WTC11 (cell line): ENCODE data around the gene PSMD11. TPM values are rescaled to one million over a fixed set of nuclear protein-coding genes. Genes with fewer than 3 reads are reported as not detected.

Experiments
- ATAC-seq: fragments of 200-7000 bp; cut with Tn5 transposase; 2 replicates; pipeline ENCODE4 v1.10.0; 2021; ENCODE audit warnings: mild to moderate bottlenecking, moderate library complexity
- CTCF ChIA-PET: fragments of 300-600 bp; sonication (Branson Sonifier 250); formaldehyde crosslinking; loops from one replicate; lab custom pipeline; 2021; ENCODE audit warnings: antibody characterized with exemption; lab: Charles Lee
- POLR2A ChIA-PET: fragments of 350-600 bp; sonication (Branson Sonifier 250); formaldehyde crosslinking; loops from one replicate; lab custom pipeline; 2021; ENCODE audit warnings: antibody characterized with exemption; lab: Charles Lee
- DNase-seq: peaks from one replicate; pipeline ENCODE4 v3.0.0; 2021; ENCODE audit warnings: low spot score
- H3K27ac Mint-ChIP-seq: 2 replicates; pipeline ENCODE4 v1.8.0; 2021; ENCODE audit warnings: mixed read lengths
- H3K27me3 Mint-ChIP-seq: 2 replicates; pipeline ENCODE4 v1.8.0; 2021; ENCODE audit warnings: low read depth, mild to moderate bottlenecking, moderate library complexity, mixed read lengths
- H3K36me3 Mint-ChIP-seq: 2 replicates; pipeline ENCODE4 v1.8.0; 2021; ENCODE audit warnings: mixed read lengths
- H3K4me1 Mint-ChIP-seq: 2 replicates; pipeline ENCODE4 v1.8.0; 2022; ENCODE audit warnings: mixed read lengths
- H3K4me3 Mint-ChIP-seq: 2 replicates; pipeline ENCODE4 v1.8.0; 2021; ENCODE audit warnings: mild to moderate bottlenecking, moderate library complexity, mixed read lengths
- H3K9me3 Mint-ChIP-seq: 2 replicates; pipeline ENCODE4 v1.8.0; 2021; ENCODE audit warnings: mixed read lengths
- ATF1 ChIP-seq: sonication (generic); formaldehyde crosslinking; IDR thresholded peaks from 2 replicates; pipeline ENCODE4 v1.8.1; 2023; ENCODE audit warnings: mild to moderate bottlenecking, moderate library complexity, missing genetic modification reagents
- CDX4 ChIP-seq: fragments of 250-450 bp; sonication (Bioruptor Pico); IDR thresholded peaks from 2 replicates; pipeline ENCODE4 v1.9.0; 2021; ENCODE audit warnings: moderate library complexity, mild to moderate bottlenecking, inconsistent platforms, borderline replicate concordance
- CREM ChIP-seq: sonication (generic); formaldehyde crosslinking; IDR thresholded peaks from 2 replicates; pipeline ENCODE4 v1.8.1; 2022; ENCODE audit warnings: mild to moderate bottlenecking, missing genetic modification reagents, moderate library complexity
- E2F1 ChIP-seq: sonication (generic); formaldehyde crosslinking; IDR thresholded peaks from 2 replicates; pipeline ENCODE4 v1.8.0; 2022; ENCODE audit warnings: mild to moderate bottlenecking, missing genetic modification reagents
- FOXK1 ChIP-seq: sonication (generic); formaldehyde crosslinking; IDR thresholded peaks from 2 replicates; pipeline ENCODE4 v1.8.0; 2022; ENCODE audit warnings: mild to moderate bottlenecking, moderate library complexity, missing genetic modification reagents
- GABPB1 ChIP-seq: sonication (generic); formaldehyde crosslinking; IDR thresholded peaks from 2 replicates; pipeline ENCODE4 v1.8.1; 2023; ENCODE audit warnings: mild to moderate bottlenecking, missing genetic modification reagents
- JAZF1 ChIP-seq: fragments of 250-450 bp; sonication (Bioruptor Pico); IDR thresholded peaks from 2 replicates; pipeline ENCODE4 v1.9.0; 2021; ENCODE audit warnings: moderate library complexity, mild to moderate bottlenecking, inconsistent platforms
- JUN ChIP-seq: sonication (generic); formaldehyde crosslinking; IDR thresholded peaks from 2 replicates; pipeline ENCODE4 v1.8.0; 2023; ENCODE audit warnings: mild to moderate bottlenecking, missing genetic modification reagents
- MAX ChIP-seq: sonication (generic); formaldehyde crosslinking; IDR thresholded peaks from 2 replicates; pipeline ENCODE4 v1.8.0; 2022; ENCODE audit warnings: mild to moderate bottlenecking, missing genetic modification reagents
- MXD4 ChIP-seq: fragments of 250-450 bp; sonication (Bioruptor Pico); IDR thresholded peaks from 2 replicates; pipeline ENCODE4 v1.8.0; 2021; ENCODE audit warnings: mild to moderate bottlenecking, moderate library complexity, borderline replicate concordance
- NFE2L1 ChIP-seq: sonication (generic); formaldehyde crosslinking; IDR thresholded peaks from 2 replicates; pipeline ENCODE4 v1.8.1; 2023; ENCODE audit warnings: missing genetic modification reagents
- NR1H2 ChIP-seq: sonication (generic); formaldehyde crosslinking; IDR thresholded peaks from 2 replicates; pipeline ENCODE4 v1.9.0; 2021; ENCODE audit warnings: mild to moderate bottlenecking, moderate library complexity, missing genetic modification reagents
- SMAD3 ChIP-seq: sonication (generic); formaldehyde crosslinking; IDR thresholded peaks from 2 replicates; pipeline ENCODE4 v1.8.0; 2022; ENCODE audit warnings: missing genetic modification reagents, mild to moderate bottlenecking, borderline replicate concordance
- SMAD4 ChIP-seq: sonication (generic); formaldehyde crosslinking; IDR thresholded peaks from 2 replicates; pipeline ENCODE4 v1.8.0; 2022; ENCODE audit warnings: mild to moderate bottlenecking, missing genetic modification reagents
- SOX15 ChIP-seq: fragments of 250-450 bp; sonication (Bioruptor Pico); IDR thresholded peaks from 2 replicates; pipeline ENCODE4 v1.9.0; 2021; ENCODE audit warnings: mild to moderate bottlenecking
- ZNF396 ChIP-seq: fragments of 250-450 bp; sonication (Bioruptor Pico); IDR thresholded peaks from 2 replicates; pipeline ENCODE4 v1.8.0; 2021; ENCODE audit warnings: mild to moderate bottlenecking, moderate library complexity, borderline replicate concordance
- ZNF416 ChIP-seq: fragments of 250-450 bp; sonication (Bioruptor Pico); IDR thresholded peaks from 2 replicates; pipeline ENCODE4 v1.9.0; 2021; ENCODE audit warnings: mild to moderate bottlenecking, inconsistent platforms
- ZNF512 ChIP-seq: sonication (generic); formaldehyde crosslinking; IDR thresholded peaks from 2 replicates; pipeline ENCODE4 v1.8.1; 2022; ENCODE audit warnings: missing genetic modification reagents, borderline replicate concordance
- ZNF532 ChIP-seq: fragments of 250-450 bp; sonication (Bioruptor Pico); IDR thresholded peaks from 2 replicates; pipeline ENCODE4 v1.9.0; 2021; ENCODE audit warnings: mild to moderate bottlenecking, borderline replicate concordance
- total RNA-seq: library from RNA; stranded (reverse); gene quantifications from 3 replicates; pipeline ENCODE4 v1.2.3, GENCODE V29; 2021
- TF ChIP-seq, protein P1 (sequence below): sonication (generic); formaldehyde crosslinking; IDR thresholded peaks from 2 replicates; pipeline ENCODE4 v1.8.1; 2023; ENCODE audit warnings: mild to moderate bottlenecking, missing genetic modification reagents, moderate library complexity
- TF ChIP-seq, protein P2 (sequence below): sonication (generic); formaldehyde crosslinking; IDR thresholded peaks from 2 replicates; pipeline ENCODE4 v1.8.1; 2022; ENCODE audit warnings: mild to moderate bottlenecking, moderate library complexity, missing genetic modification reagents
- TF ChIP-seq, protein P3 (sequence below): sonication (generic); formaldehyde crosslinking; IDR thresholded peaks from 2 replicates; pipeline ENCODE4 v1.8.1; 2023; ENCODE audit warnings: mild to moderate bottlenecking, missing genetic modification reagents, borderline replicate concordance

The PSMD11 gene
- total RNA-seq, 1 experiment from 2014 or later = 155 TPM

DNA sequence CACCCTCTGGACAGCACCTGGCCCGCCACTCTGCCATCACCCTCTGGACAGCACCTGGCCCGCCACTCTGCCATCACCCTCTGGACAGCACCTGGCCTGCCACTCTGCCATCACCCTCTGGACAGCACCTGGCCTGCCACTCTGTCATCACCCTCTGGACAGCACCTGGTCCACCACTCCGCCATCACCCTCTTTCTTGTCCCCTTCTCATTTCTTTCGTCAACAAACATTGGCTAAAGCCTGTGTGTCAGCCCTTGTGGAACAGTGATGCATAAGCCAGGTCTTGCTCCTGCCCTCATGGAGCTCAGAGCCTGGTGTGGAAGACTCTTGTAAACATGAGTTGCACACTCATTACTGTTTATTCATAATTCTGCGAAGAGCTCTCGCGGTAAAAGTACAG, 73.7 kb downstream of the PSMD11 start (continued):
- no peak for TF ChIP-seq SMAD4
- TF ChIP-seq CDX4 (CRISPR knock-in tag) = no peak
- no peak for TF ChIP-seq MXD4 (CRISPR knock-in tag)

- H3K4me1 Mint-ChIP-seq = peaks cover 78% of the 10 kb centered on the region
- DNase-seq (no peak), ATAC-seq (peak; percentile 39)
- H3K27ac Mint-ChIP-seq = peak overlapping the region; percentile 73
- H3K9me3 Mint-ChIP-seq = no peaks in the 10 kb centered on the region
- peaks cover 6% of the 10 kb centered on the region for H3K27me3 Mint-ChIP-seq
- H3K4me3 Mint-ChIP-seq = peak overlapping the region; percentile 72
- H3K36me3 Mint-ChIP-seq = no peaks in the 10 kb centered on the region
- ChIA-PET POLR2A (interaction anchor here (0.6 to 1.3 kb wide), 2 partner anchors 12 to 28 kb away, joined by 3 read pairs; no protein-coding TSS in a partner anchor), CTCF (interaction anchor here (0.6 to 1.6 kb wide), 7 partner anchors 23 to 359 kb away, joined by 3 to 5 read pairs (median 4); partner anchors contain the start of genes CDK5R1 and PSMD11)
- TF ChIP-seq ZNF532 (CRISPR knock-in tag) (no peak), SOX15 (CRISPR knock-in tag) (no peak), NFE2L1 (CRISPR knock-in tag) (no peak), ZNF512 (CRISPR knock-in tag) (no peak), ZNF416 (no peak), CREM (CRISPR knock-in tag) (no peak), FOXK1 (CRISPR knock-in tag) (0 out of 2 replicates have a peak, but pooled peaks have one; percentile 2), NR1H2 (CRISPR knock-in tag) (no peak), MAX (CRISPR knock-in tag) (peak; percentile 79), E2F1 (CRISPR knock-in tag) (no peak), GABPB1 (CRISPR knock-in tag) (no peak), SMAD4 (0 out of 2 replicates have a peak, but pooled peaks have one; percentile 7), SMAD3 (0 out of 2 replicates have a peak, but pooled peaks have one; percentile 64), ZNF396 (CRISPR knock-in tag) (no peak), JUN (CRISPR knock-in tag) (no peak), ATF1 (CRISPR knock-in tag) (no peak), JAZF1 (CRISPR knock-in tag) (no peak)
- TF ChIP-seq, protein P1, sequence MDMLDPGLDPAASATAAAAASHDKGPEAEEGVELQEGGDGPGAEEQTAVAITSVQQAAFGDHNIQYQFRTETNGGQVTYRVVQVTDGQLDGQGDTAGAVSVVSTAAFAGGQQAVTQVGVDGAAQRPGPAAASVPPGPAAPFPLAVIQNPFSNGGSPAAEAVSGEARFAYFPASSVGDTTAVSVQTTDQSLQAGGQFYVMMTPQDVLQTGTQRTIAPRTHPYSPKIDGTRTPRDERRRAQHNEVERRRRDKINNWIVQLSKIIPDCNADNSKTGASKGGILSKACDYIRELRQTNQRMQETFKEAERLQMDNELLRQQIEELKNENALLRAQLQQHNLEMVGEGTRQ (CRISPR knock-in tag) = no peak
- TF ChIP-seq, protein P2, sequence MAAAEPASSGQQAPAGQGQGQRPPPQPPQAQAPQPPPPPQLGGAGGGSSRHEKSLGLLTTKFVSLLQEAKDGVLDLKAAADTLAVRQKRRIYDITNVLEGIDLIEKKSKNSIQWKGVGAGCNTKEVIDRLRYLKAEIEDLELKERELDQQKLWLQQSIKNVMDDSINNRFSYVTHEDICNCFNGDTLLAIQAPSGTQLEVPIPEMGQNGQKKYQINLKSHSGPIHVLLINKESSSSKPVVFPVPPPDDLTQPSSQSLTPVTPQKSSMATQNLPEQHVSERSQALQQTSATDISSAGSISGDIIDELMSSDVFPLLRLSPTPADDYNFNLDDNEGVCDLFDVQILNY (CRISPR knock-in tag) = no peak
- TF ChIP-seq, protein P3, sequence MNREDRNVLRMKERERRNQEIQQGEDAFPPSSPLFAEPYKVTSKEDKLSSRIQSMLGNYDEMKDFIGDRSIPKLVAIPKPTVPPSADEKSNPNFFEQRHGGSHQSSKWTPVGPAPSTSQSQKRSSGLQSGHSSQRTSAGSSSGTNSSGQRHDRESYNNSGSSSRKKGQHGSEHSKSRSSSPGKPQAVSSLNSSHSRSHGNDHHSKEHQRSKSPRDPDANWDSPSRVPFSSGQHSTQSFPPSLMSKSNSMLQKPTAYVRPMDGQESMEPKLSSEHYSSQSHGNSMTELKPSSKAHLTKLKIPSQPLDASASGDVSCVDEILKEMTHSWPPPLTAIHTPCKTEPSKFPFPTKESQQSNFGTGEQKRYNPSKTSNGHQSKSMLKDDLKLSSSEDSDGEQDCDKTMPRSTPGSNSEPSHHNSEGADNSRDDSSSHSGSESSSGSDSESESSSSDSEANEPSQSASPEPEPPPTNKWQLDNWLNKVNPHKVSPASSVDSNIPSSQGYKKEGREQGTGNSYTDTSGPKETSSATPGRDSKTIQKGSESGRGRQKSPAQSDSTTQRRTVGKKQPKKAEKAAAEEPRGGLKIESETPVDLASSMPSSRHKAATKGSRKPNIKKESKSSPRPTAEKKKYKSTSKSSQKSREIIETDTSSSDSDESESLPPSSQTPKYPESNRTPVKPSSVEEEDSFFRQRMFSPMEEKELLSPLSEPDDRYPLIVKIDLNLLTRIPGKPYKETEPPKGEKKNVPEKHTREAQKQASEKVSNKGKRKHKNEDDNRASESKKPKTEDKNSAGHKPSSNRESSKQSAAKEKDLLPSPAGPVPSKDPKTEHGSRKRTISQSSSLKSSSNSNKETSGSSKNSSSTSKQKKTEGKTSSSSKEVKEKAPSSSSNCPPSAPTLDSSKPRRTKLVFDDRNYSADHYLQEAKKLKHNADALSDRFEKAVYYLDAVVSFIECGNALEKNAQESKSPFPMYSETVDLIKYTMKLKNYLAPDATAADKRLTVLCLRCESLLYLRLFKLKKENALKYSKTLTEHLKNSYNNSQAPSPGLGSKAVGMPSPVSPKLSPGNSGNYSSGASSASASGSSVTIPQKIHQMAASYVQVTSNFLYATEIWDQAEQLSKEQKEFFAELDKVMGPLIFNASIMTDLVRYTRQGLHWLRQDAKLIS = no peak
Measured at GRCh38 chr17:32518646-32519227, 74.4 kb downstream of the PSMD11 start.
